Panc1 (cell line): ENCODE results near the gene RARG. TPM values are rescaled to one million over a fixed set of nuclear protein-coding genes. Genes with fewer than 3 reads are reported as not detected.

Source experiments
- ATAC-seq: fragments of 200-7000 bp; cut with Tn5 transposase; 2 replicates; pipeline ENCODE4 v1.9.1; 2020; ENCODE audit warnings: mild to moderate bottlenecking, moderate library complexity
- BruUV-seq: library from RNA; stranded (reverse); fragments of 400-500 nt; replicated peaks from 2 replicates; lab custom pipeline; 2021; lab: Mats Ljungman, UMichigan
- CTCF ChIA-PET: fragments of 300-600 bp; sonication (Branson Sonifier 250); formaldehyde crosslinking; loops from one replicate; lab custom pipeline; 2022; ENCODE audit warnings: antibody characterized with exemption; lab: Charles Lee
- POLR2A ChIA-PET: fragments of 300-600 bp; sonication (Branson Sonifier 250); formaldehyde crosslinking; loops from one replicate; lab custom pipeline; 2022; ENCODE audit warnings: antibody characterized with exemption; lab: Charles Lee
- DNase-seq: peaks from one replicate; pipeline ENCODE4 v3.0.0-alpha.2; 2010; ENCODE audit warnings: low read depth, low spot score
- H3K27ac ChIP-seq: 2 replicates; pipeline ENCODE4 v1.5.1; 2011; ENCODE audit warnings: mild to moderate bottlenecking, low read length, inconsistent platforms
- H3K27me3 ChIP-seq: fragments of 200-500 bp; sonication (Bioruptor generic); 2 replicates; pipeline ENCODE4 v1.6.0; 2014; ENCODE audit warnings: low read length, inconsistent platforms; ENCODE audit not compliant: control insufficient read depth, insufficient read depth
- H3K36me3 ChIP-seq: fragments of 200-500 bp; sonication (Bioruptor generic); 2 replicates; pipeline ENCODE4 v1.5.1; 2014; ENCODE audit warnings: inconsistent platforms, mild to moderate bottlenecking, low read length, moderate library complexity; ENCODE audit not compliant: control insufficient read depth, insufficient read depth
- H3K4me1 ChIP-seq: 2 replicates; pipeline ENCODE4 v1.5.1; 2011; ENCODE audit warnings: inconsistent platforms, mild to moderate bottlenecking, low read length, moderate library complexity; ENCODE audit not compliant: control insufficient read depth, insufficient read depth
- H3K4me3 ChIP-seq, 2 experiments: 2 replicates each; pipeline ENCODE4 v1.5.1; 2011 to 2012; ENCODE audit warnings: low read depth in 2 of 2, low read length in 2 of 2, mild to moderate bottlenecking in 2 of 2, inconsistent platforms in 1 of 2, moderate library complexity in 1 of 2
- H3K9me3 ChIP-seq: fragments of 200-500 bp; sonication (Bioruptor generic); 2 replicates; pipeline ENCODE4 v1.5.1; 2014; ENCODE audit warnings: low read depth, mild to moderate bottlenecking, inconsistent platforms, low read length, moderate library complexity; ENCODE audit not compliant: control insufficient read depth, insufficient read depth
- SIN3A ChIP-seq: IDR thresholded peaks from 2 replicates; pipeline ENCODE4 v1.6.1; 2012; ENCODE audit warnings: low read depth, mild to moderate bottlenecking, low read length, moderate library complexity, borderline replicate concordance; ENCODE audit not compliant: insufficient read depth
- TCF7L2 ChIP-seq: IDR thresholded peaks from 2 replicates; pipeline ENCODE4 v1.6.1; 2011; ENCODE audit warnings: mild to moderate bottlenecking, low read depth, low read length, inconsistent platforms
- in situ Hi-C: cut with HindIII; loops from 2 replicates; pipeline ENCODE4 v1.10.0; 2016; ENCODE audit warnings: low sequenced_read_pairs, low pct_unique_long_range_greater_than_20kb
- intact Hi-C: fragments of 100-400 bp; cut with micrococcal nuclease; formaldehyde crosslinking; loops from one replicate; pipeline ENCODE4 v1.10.0; 2022; ENCODE audit not compliant: unreplicated experiment
- total RNA-seq: library from RNA; stranded (reverse); gene quantifications from one replicate; pipeline ENCODE4 v1.2.1, GENCODE V29; 2021; ENCODE audit not compliant: unreplicated experiment
- TF ChIP-seq, protein P1 (sequence below), 2 experiments: IDR thresholded peaks; 2 replicates each; pipeline ENCODE4 v1.6.1; 2011 to 2012; ENCODE audit warnings: low read depth in 2 of 2, control low read depth in 1 of 2, low read length in 1 of 2, mild to moderate bottlenecking in 1 of 2, moderate library complexity in 1 of 2; ENCODE audit not compliant: insufficient read depth in 1 of 2
- TF ChIP-seq, protein P2 (sequence below): fragments of 450-650 bp; IDR thresholded peaks from 2 replicates; pipeline ENCODE4 v1.5.1; 2017; ENCODE audit warnings: mild to moderate bottlenecking

Gene RARG
- total RNA-seq, 1 experiment from 2014 or later, result 41.2 TPM

DNA sequence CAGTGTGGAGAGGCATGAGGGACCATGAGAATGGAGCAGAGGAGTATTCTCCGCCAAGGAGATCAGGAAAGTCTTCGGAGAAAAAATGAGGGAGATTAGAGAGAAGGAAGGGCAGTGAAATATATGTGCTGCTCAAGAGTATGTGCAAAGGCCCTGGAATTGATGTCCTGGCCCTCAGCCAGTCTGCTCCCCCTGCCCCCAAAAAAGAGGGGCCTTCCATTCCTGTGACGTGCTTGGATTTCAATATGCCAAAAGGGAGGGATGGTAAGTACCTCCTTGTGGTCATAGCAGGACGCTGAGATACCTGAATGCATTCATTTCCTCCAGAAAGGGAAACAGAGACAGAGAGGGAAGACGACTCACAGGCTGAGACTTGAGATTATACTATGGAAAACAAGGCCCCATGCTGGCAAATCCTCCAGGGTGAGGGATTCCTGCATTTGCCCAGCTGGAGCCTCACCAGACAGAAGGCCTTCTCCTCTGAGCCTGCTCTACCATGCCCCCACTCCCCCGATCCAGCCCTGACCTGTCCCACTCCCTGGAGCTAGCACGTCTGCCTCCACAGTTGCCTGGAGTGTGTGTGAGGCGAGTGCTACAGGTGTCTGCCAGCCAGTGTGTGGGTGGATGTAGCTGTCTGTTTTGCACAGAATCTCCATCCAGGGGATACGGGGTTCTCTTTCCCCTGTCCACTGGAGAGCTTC is 3.9 kb upstream of the RARG start:
- Histone ChIP-seq H3K9me3 (no peaks in the 10 kb centered on the region), H3K27ac (no peak overlapping the region), H3K4me3 (no peak overlapping the region), H3K27me3 (no peaks in the 10 kb centered on the region; the same call in 1 of the 2 replicates), H3K36me3 (no peaks in the 10 kb centered on the region; the same call in 1 of the 2 replicates), H3K4me1 (peaks cover 28% of the 10 kb centered on the region)
- TF ChIP-seq TCF7L2, result no peak
- no peak for TF ChIP-seq SIN3A
- TF ChIP-seq, protein P1, sequence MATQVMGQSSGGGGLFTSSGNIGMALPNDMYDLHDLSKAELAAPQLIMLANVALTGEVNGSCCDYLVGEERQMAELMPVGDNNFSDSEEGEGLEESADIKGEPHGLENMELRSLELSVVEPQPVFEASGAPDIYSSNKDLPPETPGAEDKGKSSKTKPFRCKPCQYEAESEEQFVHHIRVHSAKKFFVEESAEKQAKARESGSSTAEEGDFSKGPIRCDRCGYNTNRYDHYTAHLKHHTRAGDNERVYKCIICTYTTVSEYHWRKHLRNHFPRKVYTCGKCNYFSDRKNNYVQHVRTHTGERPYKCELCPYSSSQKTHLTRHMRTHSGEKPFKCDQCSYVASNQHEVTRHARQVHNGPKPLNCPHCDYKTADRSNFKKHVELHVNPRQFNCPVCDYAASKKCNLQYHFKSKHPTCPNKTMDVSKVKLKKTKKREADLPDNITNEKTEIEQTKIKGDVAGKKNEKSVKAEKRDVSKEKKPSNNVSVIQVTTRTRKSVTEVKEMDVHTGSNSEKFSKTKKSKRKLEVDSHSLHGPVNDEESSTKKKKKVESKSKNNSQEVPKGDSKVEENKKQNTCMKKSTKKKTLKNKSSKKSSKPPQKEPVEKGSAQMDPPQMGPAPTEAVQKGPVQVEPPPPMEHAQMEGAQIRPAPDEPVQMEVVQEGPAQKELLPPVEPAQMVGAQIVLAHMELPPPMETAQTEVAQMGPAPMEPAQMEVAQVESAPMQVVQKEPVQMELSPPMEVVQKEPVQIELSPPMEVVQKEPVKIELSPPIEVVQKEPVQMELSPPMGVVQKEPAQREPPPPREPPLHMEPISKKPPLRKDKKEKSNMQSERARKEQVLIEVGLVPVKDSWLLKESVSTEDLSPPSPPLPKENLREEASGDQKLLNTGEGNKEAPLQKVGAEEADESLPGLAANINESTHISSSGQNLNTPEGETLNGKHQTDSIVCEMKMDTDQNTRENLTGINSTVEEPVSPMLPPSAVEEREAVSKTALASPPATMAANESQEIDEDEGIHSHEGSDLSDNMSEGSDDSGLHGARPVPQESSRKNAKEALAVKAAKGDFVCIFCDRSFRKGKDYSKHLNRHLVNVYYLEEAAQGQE (IDR thresholded peaks at IDR 0.05; ENCODE audit: insufficient read depth in 1 of 2, low read depth in 2 of 2, low read length in 1 of 2), result no peak
- ChIA-PET POLR2A (interaction anchor here (0.6 kb wide), 1 partner anchor 60 kb away, joined by 4 read pairs; the partner anchor contains the start of gene PFDN5), CTCF (interaction anchor here (1.1 kb wide), 1 partner anchor 22 kb away, joined by 3 read pairs; no protein-coding TSS in a partner anchor)
- intact Hi-C loops, result no loop called here
- ATAC-seq (no peak), DNase-seq (no peak)
- in situ Hi-C loops, result no loop called here
- no TSS peak for BruUV-seq

DNA sequence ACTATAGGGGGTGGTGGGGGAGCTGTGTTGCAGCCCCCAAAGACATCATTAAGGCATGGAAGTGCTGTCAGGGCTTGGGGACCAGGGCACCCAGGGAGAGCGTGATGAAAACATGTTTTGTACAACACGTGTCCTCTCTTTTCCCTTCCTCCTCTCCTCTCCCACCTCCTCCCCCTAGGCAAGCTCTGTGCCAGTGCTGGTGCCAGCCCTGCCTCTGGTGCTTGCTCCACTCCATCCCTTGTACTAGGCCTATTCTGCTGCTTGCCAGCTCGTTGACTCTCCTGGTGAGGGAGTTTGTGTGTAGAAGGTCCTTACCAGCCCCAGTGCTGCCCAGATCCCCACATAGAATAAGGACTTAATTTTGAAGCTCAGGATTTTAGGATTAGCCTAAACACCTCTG is 3.2 kb upstream of the RARG start:
- no TSS peak for BruUV-seq
- no peak overlapping the region for H3K4me3 ChIP-seq
- intact Hi-C loops (no loop called here), in situ Hi-C loops (no loop called here)
- H3K27me3 ChIP-seq, result no peaks in the 10 kb centered on the region; the same call in 1 of the 2 replicates
- ATAC-seq (no peak), DNase-seq (no peak)
- H3K9me3 ChIP-seq, result no peaks in the 10 kb centered on the region
- ChIA-PET POLR2A (no interaction called here), CTCF (interaction anchor here (1.1 kb wide), 1 partner anchor 21 kb away, joined by 3 read pairs; no protein-coding TSS in a partner anchor)
- H3K27ac ChIP-seq, result no peak overlapping the region
- peaks cover 30% of the 10 kb centered on the region for H3K4me1 ChIP-seq
- TF ChIP-seq SIN3A, result no peak
- no peak for TF ChIP-seq TCF7L2
- TF ChIP-seq, protein P2, sequence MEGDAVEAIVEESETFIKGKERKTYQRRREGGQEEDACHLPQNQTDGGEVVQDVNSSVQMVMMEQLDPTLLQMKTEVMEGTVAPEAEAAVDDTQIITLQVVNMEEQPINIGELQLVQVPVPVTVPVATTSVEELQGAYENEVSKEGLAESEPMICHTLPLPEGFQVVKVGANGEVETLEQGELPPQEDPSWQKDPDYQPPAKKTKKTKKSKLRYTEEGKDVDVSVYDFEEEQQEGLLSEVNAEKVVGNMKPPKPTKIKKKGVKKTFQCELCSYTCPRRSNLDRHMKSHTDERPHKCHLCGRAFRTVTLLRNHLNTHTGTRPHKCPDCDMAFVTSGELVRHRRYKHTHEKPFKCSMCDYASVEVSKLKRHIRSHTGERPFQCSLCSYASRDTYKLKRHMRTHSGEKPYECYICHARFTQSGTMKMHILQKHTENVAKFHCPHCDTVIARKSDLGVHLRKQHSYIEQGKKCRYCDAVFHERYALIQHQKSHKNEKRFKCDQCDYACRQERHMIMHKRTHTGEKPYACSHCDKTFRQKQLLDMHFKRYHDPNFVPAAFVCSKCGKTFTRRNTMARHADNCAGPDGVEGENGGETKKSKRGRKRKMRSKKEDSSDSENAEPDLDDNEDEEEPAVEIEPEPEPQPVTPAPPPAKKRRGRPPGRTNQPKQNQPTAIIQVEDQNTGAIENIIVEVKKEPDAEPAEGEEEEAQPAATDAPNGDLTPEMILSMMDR, result no peak
- TF ChIP-seq, protein P1 (IDR thresholded peaks at IDR 0.05; ENCODE audit: insufficient read depth in 1 of 2, low read depth in 2 of 2, low read length in 1 of 2), result no peak
- H3K36me3 ChIP-seq, result no peaks in the 10 kb centered on the region; the same call in 1 of the 2 replicates
